Vagina (tissue), 2 donors: ENCODE measurements around the gene PCLAF.

ENCODE experiments used
- POLR2AphosphoS5 ChIP-seq, 2 donors: sonication (generic); formaldehyde crosslinking; IDR thresholded peaks; one replicate each; pipeline ENCODE4 v1.9.0; 2017; ENCODE audit warnings: antibody characterized with exemption in 2 of 2, mild to moderate bottlenecking in 2 of 2, low read depth in 1 of 2; ENCODE audit not compliant: insufficient read depth in 1 of 2
- TF ChIP-seq, protein P1 (sequence below), 3 experiments: fragments of 450-650 bp in 2 of 3; fragments of 200-600 bp in 1 of 3; sonication (generic) in 1 of 3; IDR thresholded peaks; one replicate each; pipeline ENCODE4 v1.5.1; 2017 to 2019; ENCODE audit warnings: antibody characterized with exemption in 3 of 3, mild to moderate bottlenecking in 2 of 3, moderate library complexity in 2 of 3

GRCh38 chr15:64386291-64386690 lies 5.0 kb upstream of the PCLAF start:
- TF ChIP-seq, protein P1, sequence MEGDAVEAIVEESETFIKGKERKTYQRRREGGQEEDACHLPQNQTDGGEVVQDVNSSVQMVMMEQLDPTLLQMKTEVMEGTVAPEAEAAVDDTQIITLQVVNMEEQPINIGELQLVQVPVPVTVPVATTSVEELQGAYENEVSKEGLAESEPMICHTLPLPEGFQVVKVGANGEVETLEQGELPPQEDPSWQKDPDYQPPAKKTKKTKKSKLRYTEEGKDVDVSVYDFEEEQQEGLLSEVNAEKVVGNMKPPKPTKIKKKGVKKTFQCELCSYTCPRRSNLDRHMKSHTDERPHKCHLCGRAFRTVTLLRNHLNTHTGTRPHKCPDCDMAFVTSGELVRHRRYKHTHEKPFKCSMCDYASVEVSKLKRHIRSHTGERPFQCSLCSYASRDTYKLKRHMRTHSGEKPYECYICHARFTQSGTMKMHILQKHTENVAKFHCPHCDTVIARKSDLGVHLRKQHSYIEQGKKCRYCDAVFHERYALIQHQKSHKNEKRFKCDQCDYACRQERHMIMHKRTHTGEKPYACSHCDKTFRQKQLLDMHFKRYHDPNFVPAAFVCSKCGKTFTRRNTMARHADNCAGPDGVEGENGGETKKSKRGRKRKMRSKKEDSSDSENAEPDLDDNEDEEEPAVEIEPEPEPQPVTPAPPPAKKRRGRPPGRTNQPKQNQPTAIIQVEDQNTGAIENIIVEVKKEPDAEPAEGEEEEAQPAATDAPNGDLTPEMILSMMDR (IDR thresholded peaks at IDR 0.05), result no peak
- TF ChIP-seq POLR2AphosphoS5 (IDR thresholded peaks at IDR 0.05; ENCODE audit: insufficient read depth in 1 of 2, low read depth in 1 of 2), result no peak
